HCT116 (cell line): ENCODE results near the gene LGALS4. TPM values are rescaled to one million over a fixed set of nuclear protein-coding genes. Genes with fewer than 3 reads are reported as not detected.

Source experiments
- ATAC-seq: fragments of 200-7000 bp; cut with Tn5 transposase; 2 replicates; pipeline ENCODE4 v1.9.1; 2020; ENCODE audit warnings: mild to moderate bottlenecking, moderate library complexity
- BruUV-seq: library from RNA; stranded (reverse); fragments of 400-500 nt; replicated peaks from 2 replicates; lab custom pipeline; 2021; lab: Mats Ljungman, UMichigan
- CTCF ChIA-PET: fragments of 300-600 bp; sonication (Branson Sonifier 250); formaldehyde crosslinking; loops from one replicate; lab custom pipeline; 2021; ENCODE audit warnings: antibody characterized with exemption; lab: Charles Lee
- POLR2A ChIA-PET: fragments of 300-600, 350-600 bp; sonication (Branson Sonifier 250); formaldehyde crosslinking; loops from one replicate; lab custom pipeline; 2021; ENCODE audit warnings: antibody characterized with exemption; lab: Charles Lee
- RAD21 ChIA-PET, 2 experiments: fragments of 300-600 bp; sonication (Branson Sonifier 250); formaldehyde crosslinking; loops; one replicate each; lab custom pipeline; 2023; ENCODE audit warnings: low total read pairs in 2 of 2; ENCODE audit not compliant: uncharacterized antibody in 2 of 2, unreplicated experiment in 2 of 2, low non-redundant PET in 1 of 2; lab: Charles Lee
- DNase-seq: peaks from one replicate; pipeline ENCODE4 v3.0.0-alpha.2; 2010; ENCODE audit warnings: low read depth, low spot score
- H2AFZ ChIP-seq: fragments of 200-600 bp; shearing (Covaris generic), sonication (generic); 2 replicates; pipeline ENCODE4 v1.6.1; 2017; ENCODE audit warnings: low read depth, mixed run types, mixed read lengths, antibody characterized with exemption, low read length; ENCODE audit not compliant: poor library complexity, severe bottlenecking
- H3K27ac ChIP-seq: 2 replicates; pipeline ENCODE4 v1.5.1; 2012; ENCODE audit warnings: low read depth, low read length
- H3K27me3 ChIP-seq: fragments of 200-600 bp; sonication (generic); 2 replicates; pipeline ENCODE4 v1.6.1; 2016; ENCODE audit warnings: mixed run types, low read length, mixed read lengths; ENCODE audit not compliant: insufficient read depth
- H3K36me3 ChIP-seq, 2 experiments: fragments of 200-500 bp in 1 of 2; fragments of 200-600 bp in 1 of 2; sonication (Bioruptor generic) in 1 of 2; sonication (generic) in 1 of 2; 2 replicates each; pipeline versions ENCODE4 v1.5.1 to v1.6.1; 2014 to 2016; ENCODE audit warnings: low read length in 2 of 2, inconsistent platforms in 1 of 2, mixed read lengths in 1 of 2, mixed run types in 1 of 2; ENCODE audit not compliant: insufficient read depth in 2 of 2, control insufficient read depth in 1 of 2
- H3K4me1 ChIP-seq, 2 experiments: fragments of 200-600 bp in 1 of 2; sonication (generic) in 1 of 2; 2 replicates each; pipeline versions ENCODE4 v1.5.1 to v1.6.1; 2012 to 2017; ENCODE audit warnings: low read length in 2 of 2, inconsistent platforms in 1 of 2, mild to moderate bottlenecking in 1 of 2, mixed read lengths in 1 of 2, mixed run types in 1 of 2, moderate library complexity in 1 of 2; ENCODE audit not compliant: insufficient read depth in 2 of 2, control insufficient read depth in 1 of 2
- H3K4me2 ChIP-seq: fragments of 200-600 bp; sonication (generic); 2 replicates; pipeline ENCODE4 v1.6.1; 2017; ENCODE audit warnings: mixed run types, low read length, mixed read lengths
- H3K4me3 ChIP-seq, 2 experiments: fragments of 200-600 bp in 1 of 2; sonication (generic) in 1 of 2; replicated peaks in 1 of 2; 2 replicates each; pipeline ENCODE4 v1.5.1; 2011 to 2016; ENCODE audit warnings: low read length in 2 of 2, control low read depth in 1 of 2, low read depth in 1 of 2, mild to moderate bottlenecking in 1 of 2, mixed read lengths in 1 of 2, mixed run types in 1 of 2
- H3K79me2 ChIP-seq: fragments of 200-600 bp; sonication (generic); 2 replicates; pipeline ENCODE4 v1.6.1; 2017; ENCODE audit warnings: mild to moderate bottlenecking, mixed run types, low read length, moderate library complexity, mixed read lengths; ENCODE audit not compliant: insufficient read depth
- H3K9ac ChIP-seq: fragments of 200-600 bp; sonication (generic); 2 replicates; pipeline ENCODE4 v1.6.1; 2016; ENCODE audit warnings: low read length, mixed read lengths
- H3K9me2 ChIP-seq: fragments of 200-600 bp; sonication (generic), shearing (Covaris generic); 2 replicates; pipeline ENCODE4 v1.6.1; 2017; ENCODE audit warnings: mixed run types, mild to moderate bottlenecking, moderate library complexity; ENCODE audit not compliant: insufficient read depth
- H3K9me3 ChIP-seq, 2 experiments: fragments of 200-500 bp in 1 of 2; fragments of 200-600 bp in 1 of 2; sonication (Bioruptor generic) in 1 of 2; sonication (generic) in 1 of 2; 2 replicates each; pipeline ENCODE4 v1.6.1; 2014 to 2017; ENCODE audit warnings: low read length in 2 of 2, mixed read lengths in 2 of 2, inconsistent platforms in 1 of 2, low read depth in 1 of 2, mild to moderate bottlenecking in 1 of 2, mixed run types in 1 of 2, moderate library complexity in 1 of 2; ENCODE audit not compliant: control insufficient read depth in 1 of 2, insufficient read depth in 1 of 2
- H4K20me1 ChIP-seq: fragments of 200-600 bp; sonication (generic), shearing (Covaris generic); 2 replicates; pipeline ENCODE4 v1.6.1; 2017; ENCODE audit warnings: mixed run types, mild to moderate bottlenecking, moderate library complexity; ENCODE audit not compliant: insufficient read depth
- ATF3 ChIP-seq: IDR thresholded peaks from 2 replicates; pipeline ENCODE4 v1.6.1; 2012
- CEBPB ChIP-seq: IDR thresholded peaks from 2 replicates; pipeline ENCODE4 v1.6.1; 2012; ENCODE audit warnings: low read depth
- CTCF ChIP-seq, 3 experiments: fragments of 200-600 bp in 1 of 3; sonication (generic) in 1 of 3; IDR thresholded peaks in 2 of 3; conservative IDR thresholded peaks in 1 of 3; 2 replicates each; pipeline ENCODE4 v1.5.1; 2012 to 2017; ENCODE audit warnings: low read depth in 2 of 3, low read length in 2 of 3, antibody characterized with exemption in 1 of 3, borderline replicate concordance in 1 of 3, control low read depth in 1 of 3, mild to moderate bottlenecking in 1 of 3, mixed read lengths in 1 of 3, mixed run types in 1 of 3, moderate library complexity in 1 of 3; ENCODE audit not compliant: insufficient read depth in 1 of 3
- EGR1 ChIP-seq: IDR thresholded peaks from 2 replicates; pipeline ENCODE4 v1.6.1; 2012; ENCODE audit warnings: low read depth
- FOSL1 ChIP-seq: IDR thresholded peaks from 2 replicates; pipeline ENCODE4 v1.6.1; 2012; ENCODE audit warnings: low read depth
- MAX ChIP-seq: IDR thresholded peaks from 2 replicates; pipeline ENCODE4 v1.6.1; 2012
- POLR2A ChIP-seq: IDR thresholded peaks from 2 replicates; pipeline ENCODE4 v1.7.0; 2011; ENCODE audit warnings: borderline replicate concordance; ENCODE audit not compliant: insufficient read depth, insufficient read length; ENCODE audit errors: extremely low read depth
- POLR2AphosphoS5 ChIP-seq: IDR thresholded peaks from 2 replicates; pipeline ENCODE4 v1.6.1; 2011; ENCODE audit warnings: mild to moderate bottlenecking, low read depth, low read length, moderate library complexity
- RAD21 ChIP-seq: IDR thresholded peaks from 2 replicates; pipeline ENCODE4 v1.6.1; 2012; ENCODE audit warnings: low read depth, mild to moderate bottlenecking
- REST ChIP-seq: IDR thresholded peaks from 2 replicates; pipeline ENCODE4 v1.6.1; 2012; ENCODE audit warnings: low read depth
- SP1 ChIP-seq: IDR thresholded peaks from 2 replicates; pipeline ENCODE4 v1.6.1; 2012; ENCODE audit warnings: low read depth
- YY1 ChIP-seq: IDR thresholded peaks from 2 replicates; pipeline ENCODE4 v1.6.1; 2011; ENCODE audit warnings: low read length, low read depth, moderate library complexity, mild to moderate bottlenecking; ENCODE audit not compliant: insufficient replicate concordance; ENCODE audit errors: extremely low read depth
- ZNF274 ChIP-seq: fragments of 200-500 bp; sonication (Bioruptor generic); IDR thresholded peaks from 2 replicates; pipeline ENCODE4 v1.6.1; 2014; ENCODE audit warnings: mild to moderate bottlenecking, low read depth, low read length, inconsistent platforms
- intact Hi-C: fragments of 100-400 bp; cut with micrococcal nuclease; formaldehyde crosslinking; loops from 2 replicates; pipeline ENCODE4 v1.10.0; 2022
- total RNA-seq: library from RNA; stranded (reverse); gene quantifications from one replicate; pipeline ENCODE4 v1.2.1, GENCODE V29; 2021; ENCODE audit not compliant: unreplicated experiment

The LGALS4 gene
- total RNA-seq, 1 experiment from 2014 or later, result 0.86 TPM

- POLR2A ChIA-PET, result interaction anchor here (1.8 kb wide), 1 partner anchor 29 kb away, joined by 5 read pairs; no protein-coding TSS in a partner anchor
Observed at GRCh38 chr19:38793671-38794070, 19.1 kb downstream of the LGALS4 start.

More at GRCh38 chr19:38793671-38794070, 19.1 kb downstream of the LGALS4 start:
- Histone ChIP-seq H3K36me3 (no peaks in the 10 kb centered on the region), H3K4me2 (no peak overlapping the region), H4K20me1 (no peaks in the 10 kb centered on the region), H3K4me3 (no peak overlapping the region), H3K27ac (no peak overlapping the region), H3K9me2 (no peaks in the 10 kb centered on the region), H2AFZ (no peak overlapping the region), H3K79me2 (no peaks in the 10 kb centered on the region), H3K27me3 (no peaks in the 10 kb centered on the region), H3K9me3 (no peaks in the 10 kb centered on the region), H3K9ac (no peak overlapping the region), H3K4me1 (no peaks in the 10 kb centered on the region; a peak in 1 of 4 replicates)
- no TSS peak for BruUV-seq
- ChIA-PET CTCF (no interaction called here), RAD21 (no interaction called here)
- DNase-seq (no peak), ATAC-seq (no peak)
- intact Hi-C loops, result no loop called here
- TF ChIP-seq CEBPB (no peak), CTCF (IDR thresholded peaks at IDR 0.05 in 2 of 3, conservative IDR thresholded peaks at IDR 0.05 in 1 of 3; ENCODE audit: borderline replicate concordance in 1 of 3, insufficient read depth in 1 of 3, low read depth in 2 of 3, low read length in 2 of 3) (no peak), ZNF274 (no peak), POLR2AphosphoS5 (no peak), MAX (no peak), EGR1 (no peak), FOSL1 (no peak), SP1 (no peak), YY1 (no peak), REST (no peak), ATF3 (no peak), POLR2A (no peak), RAD21 (no peak)
